PC-3 (cell line): ENCODE results near the gene PLA2G2F.

ENCODE experiments used
- EZH2 ChIP-seq: fragments of 300-600 bp; sonication (generic); IDR thresholded peaks from one replicate; pipeline ENCODE4 v1.6.1; 2017; ENCODE audit warnings: antibody characterized with exemption, mild to moderate bottlenecking, low read length; ENCODE audit not compliant: unreplicated experiment
- TF ChIP-seq, protein P1 (sequence below): fragments of 300-600 bp; sonication (generic); conservative IDR thresholded peaks from 2 replicates; pipeline ENCODE4 v1.5.1; 2017; ENCODE audit warnings: antibody characterized with exemption, low read depth, mild to moderate bottlenecking, low read length

DNA sequence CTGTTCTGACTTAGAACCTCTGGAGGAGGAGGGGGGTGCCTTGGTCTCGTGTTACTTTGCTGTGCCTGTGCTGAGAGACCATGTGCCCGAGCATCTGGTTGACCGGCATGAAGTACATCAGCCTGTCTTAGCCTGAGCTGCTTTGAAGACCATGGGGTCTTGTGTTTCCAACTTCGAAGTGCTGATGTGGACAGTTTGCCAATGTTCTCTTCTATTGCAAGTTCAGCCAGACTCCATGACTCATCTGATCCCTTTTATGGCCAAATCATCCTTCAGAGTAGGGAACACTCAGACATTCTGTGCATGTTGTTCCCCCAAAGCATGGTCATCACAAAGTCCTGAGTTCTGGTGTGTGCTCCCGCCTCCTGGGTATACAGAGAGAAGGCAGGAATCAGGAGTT is 53.2 kb downstream of the PLA2G2F start:
- TF ChIP-seq, protein P1, sequence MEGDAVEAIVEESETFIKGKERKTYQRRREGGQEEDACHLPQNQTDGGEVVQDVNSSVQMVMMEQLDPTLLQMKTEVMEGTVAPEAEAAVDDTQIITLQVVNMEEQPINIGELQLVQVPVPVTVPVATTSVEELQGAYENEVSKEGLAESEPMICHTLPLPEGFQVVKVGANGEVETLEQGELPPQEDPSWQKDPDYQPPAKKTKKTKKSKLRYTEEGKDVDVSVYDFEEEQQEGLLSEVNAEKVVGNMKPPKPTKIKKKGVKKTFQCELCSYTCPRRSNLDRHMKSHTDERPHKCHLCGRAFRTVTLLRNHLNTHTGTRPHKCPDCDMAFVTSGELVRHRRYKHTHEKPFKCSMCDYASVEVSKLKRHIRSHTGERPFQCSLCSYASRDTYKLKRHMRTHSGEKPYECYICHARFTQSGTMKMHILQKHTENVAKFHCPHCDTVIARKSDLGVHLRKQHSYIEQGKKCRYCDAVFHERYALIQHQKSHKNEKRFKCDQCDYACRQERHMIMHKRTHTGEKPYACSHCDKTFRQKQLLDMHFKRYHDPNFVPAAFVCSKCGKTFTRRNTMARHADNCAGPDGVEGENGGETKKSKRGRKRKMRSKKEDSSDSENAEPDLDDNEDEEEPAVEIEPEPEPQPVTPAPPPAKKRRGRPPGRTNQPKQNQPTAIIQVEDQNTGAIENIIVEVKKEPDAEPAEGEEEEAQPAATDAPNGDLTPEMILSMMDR: no peak
- TF ChIP-seq EZH2: no peak
